Fibroblast of gingiva (primary cell): ENCODE results near the gene MMP14.

Experiments used
- DNase-seq: peaks from one replicate; pipeline ENCODE4 v3.0.0-alpha.2; 2011; ENCODE audit warnings: low read depth

The MMP14 gene

DNA sequence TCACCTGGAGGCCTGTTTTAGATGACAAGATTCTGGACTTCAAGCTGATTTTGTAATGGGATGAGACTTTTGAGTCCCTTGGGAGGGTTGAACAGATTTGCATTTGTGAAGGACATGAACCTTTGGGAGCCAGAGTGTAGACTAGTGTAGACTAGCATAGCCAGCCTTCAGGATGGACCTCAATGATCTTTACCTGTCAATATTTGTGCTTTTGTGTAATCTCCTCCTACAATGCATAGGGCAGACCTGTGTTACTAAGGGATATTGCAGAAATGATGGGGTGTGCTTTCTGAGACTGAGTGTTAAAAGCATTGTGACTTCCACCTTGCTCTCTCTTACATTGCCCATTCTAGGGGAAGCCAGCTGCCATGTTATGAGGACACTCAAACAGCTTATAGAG lies 25.3 kb downstream of the MMP14 start:
- no peak for DNase-seq

DNA sequence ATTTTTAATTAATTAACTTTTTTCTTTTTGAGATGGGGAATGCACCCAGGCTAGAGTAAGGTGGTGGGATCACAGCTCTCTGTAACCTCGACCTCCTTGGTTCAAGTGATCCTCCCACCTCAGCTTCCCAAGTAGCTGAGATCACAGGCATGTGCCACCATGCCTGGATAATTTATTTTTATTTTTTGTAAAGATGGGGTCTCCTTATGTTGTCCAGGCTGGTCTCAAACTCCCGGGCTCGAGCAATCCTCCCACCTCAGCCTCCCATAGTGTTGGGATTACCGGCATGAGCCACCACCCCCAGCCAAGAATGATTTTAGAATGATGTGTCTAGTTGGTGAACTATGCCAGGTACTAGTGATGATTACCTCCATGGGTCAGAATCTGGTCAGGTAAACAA lies 28.6 kb downstream of the MMP14 start:
- DNase-seq: no peak

DNA sequence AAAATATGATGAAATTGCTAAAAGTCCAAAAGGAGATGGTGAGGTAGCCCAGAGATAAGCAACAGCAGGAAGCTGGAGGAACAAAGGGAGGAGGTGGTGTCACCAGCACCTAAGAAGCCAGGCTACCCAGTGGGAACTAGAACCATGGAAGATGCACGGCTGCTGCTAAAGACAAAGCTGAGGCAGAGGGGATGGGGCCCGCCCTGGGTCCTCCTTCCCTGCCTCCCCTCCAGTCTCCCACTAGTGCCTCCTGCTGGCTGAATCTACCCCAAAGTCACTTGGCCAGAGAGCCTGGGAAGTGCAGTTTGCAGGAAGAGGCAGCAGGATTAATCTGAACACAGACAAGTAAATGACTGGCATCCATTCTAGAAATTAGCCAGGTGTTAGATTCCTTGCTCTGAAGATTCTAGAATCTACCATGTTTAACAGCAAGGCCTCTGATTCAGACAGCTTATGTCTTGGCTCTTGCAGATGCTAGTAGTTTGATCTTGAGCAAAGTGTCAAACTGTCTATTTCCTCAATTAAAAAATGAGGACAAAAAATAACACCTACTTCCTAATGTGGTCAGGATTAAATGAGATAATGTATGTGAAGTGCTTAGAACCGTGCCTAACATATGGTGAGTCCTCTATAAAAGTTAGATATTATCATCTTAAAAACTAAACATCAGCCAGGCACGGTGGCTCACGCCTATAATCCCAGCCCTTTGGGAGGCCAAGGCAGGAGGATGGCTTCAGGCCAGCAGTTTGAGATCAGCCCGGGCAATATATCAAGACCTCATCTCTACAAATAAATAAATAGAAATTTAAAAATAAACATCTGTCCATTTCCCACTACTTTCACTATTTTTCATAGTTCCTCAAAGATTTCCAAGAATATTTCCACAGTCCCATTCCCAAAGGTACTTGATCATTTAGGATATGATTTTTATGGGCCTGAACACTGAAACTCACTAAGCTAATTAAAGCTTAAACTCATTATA lies 29.3 kb downstream of the MMP14 start:
- no peak for DNase-seq

DNA sequence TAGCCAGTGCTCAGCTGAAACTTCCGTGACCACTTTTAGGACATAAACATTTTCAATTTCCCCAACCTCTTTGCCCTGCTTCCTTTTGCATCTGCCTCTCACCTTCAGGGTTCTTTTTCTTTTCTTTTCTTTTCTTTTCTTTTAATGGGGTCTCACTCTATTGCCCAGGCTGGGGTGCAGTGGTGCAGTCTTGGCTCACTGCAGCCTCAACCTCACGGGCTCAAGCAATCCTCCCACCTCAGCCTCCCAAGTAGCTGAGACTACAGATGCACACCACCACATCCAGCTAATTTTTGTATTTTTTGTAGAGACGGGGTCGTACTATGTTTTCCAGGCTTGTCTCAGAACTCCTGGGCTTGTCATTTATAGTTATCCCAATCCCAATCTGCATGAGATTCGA lies 30.5 kb downstream of the MMP14 start:
- DNase-seq: no peak

DNA sequence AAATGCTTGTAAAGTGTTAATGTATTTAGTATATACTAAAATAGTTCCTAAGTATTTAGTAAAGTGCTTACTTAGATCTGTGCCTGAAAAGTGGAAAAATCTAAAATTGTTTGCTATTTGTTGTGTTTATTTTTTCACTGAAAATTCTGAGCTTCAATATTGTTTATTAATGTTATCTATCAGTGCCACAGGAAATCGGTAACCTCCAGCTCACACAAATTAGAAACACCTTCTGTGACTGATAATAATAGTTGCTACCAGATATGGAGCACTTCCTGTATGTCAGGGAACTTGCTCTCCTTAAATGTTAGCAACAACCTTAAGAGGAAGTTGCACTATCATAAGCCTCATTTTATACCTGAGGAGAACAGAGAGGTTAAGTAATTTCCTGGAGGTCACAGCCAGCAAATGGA lies 34.4 kb downstream of the MMP14 start:
- DNase-seq: no peak

- peak; percentile 90 for DNase-seq
Measured at GRCh38 chr14:22871224-22872032, 35.0 kb downstream of the MMP14 start, which contains the start of gene LRP10. TSS of gene LRP10 (plus strand) at chr14:22871740. CDS start at chr14:22872304, 564 bp downstream.

DNA sequence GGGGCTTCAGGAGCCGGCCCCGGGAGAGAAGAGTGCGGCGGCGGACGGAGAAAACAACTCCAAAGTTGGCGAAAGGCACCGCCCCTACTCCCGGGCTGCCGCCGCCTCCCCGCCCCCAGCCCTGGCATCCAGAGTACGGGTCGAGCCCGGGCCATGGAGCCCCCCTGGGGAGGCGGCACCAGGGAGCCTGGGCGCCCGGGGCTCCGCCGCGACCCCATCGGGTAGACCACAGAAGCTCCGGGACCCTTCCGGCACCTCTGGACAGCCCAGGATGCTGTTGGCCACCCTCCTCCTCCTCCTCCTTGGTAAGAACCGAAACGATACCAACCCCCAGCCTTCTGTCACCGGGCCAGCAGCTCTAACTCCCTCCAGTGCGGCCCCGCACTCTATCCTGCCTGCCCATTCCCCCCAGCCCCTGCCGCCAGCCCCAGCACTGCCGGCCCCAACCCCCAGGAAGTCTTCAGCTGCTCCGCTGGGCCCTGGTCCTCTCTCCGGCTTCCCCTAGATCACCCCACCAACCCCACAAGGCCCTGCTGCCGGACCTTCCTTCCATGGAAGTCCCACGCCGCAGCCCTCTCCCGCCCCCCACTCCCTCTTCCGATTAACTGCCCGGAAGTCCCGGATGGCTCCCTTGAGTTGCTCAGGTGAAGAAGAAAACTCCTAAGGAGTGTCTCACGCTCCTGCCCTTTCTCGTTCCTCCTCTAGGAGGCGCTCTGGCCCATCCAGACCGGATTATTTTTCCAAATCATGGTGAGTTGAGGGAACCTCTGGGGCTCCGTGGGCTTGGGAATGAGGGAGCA lies 35.8 kb downstream of the MMP14 start:
- DNase-seq: peak; percentile 64

DNA sequence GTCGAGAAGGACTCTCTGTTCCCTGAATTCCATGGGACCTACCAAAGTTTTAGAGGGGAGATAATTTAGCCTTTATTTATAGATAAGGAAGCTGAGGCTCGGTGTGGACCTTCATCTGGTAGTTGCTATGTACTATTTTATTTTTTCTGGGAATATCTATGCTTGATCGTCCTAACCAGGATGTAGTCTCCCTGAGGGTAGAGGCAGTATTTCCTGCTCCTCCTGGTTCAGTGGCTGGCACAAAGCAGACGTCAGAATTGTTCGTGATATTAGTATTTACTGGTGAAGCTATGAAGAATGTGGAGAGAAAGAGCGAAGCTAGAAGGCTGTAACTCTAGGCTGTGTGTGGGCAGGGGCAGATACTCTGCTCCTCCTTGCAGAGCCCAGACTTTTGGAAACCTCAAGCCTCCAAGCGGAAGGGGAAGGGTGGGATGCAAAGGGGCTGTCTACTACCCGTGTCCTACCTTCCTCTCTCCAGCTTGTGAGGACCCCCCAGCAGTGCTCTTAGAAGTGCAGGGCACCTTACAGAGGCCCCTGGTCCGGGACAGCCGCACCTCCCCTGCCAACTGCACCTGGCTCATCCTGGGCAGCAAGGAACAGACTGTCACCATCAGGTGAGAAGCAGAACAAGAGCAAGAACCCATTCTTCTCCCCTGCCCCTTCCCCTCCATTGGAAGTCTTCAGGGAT lies 36.6 kb downstream of the MMP14 start:
- no peak for DNase-seq

GRCh38 chr14:22875003-22875747 lies 38.8 kb downstream of the MMP14 start:
- no peak for DNase-seq

DNA sequence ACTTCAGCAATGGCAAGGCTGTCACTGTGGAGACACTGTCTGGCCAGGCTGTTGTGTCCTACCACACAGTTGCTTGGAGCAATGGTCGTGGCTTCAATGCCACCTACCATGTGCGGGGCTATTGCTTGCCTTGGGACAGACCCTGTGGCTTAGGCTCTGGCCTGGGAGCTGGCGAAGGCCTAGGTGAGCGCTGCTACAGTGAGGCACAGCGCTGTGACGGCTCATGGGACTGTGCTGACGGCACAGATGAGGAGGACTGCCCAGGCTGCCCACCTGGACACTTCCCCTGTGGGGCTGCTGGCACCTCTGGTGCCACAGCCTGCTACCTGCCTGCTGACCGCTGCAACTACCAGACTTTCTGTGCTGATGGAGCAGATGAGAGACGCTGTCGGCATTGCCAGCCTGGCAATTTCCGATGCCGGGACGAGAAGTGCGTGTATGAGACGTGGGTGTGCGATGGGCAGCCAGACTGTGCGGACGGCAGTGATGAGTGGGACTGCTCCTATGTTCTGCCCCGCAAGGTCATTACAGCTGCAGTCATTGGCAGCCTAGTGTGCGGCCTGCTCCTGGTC lies 39.4 kb downstream of the MMP14 start:
- no peak for DNase-seq

- no peak for DNase-seq
Measured at GRCh38 chr14:22877000-22877501, 40.7 kb downstream of the MMP14 start.

GRCh38 chr14:22878271-22879246 lies 42.2 kb downstream of the MMP14 start:
- DNase-seq: no peak

- no peak for DNase-seq
Measured at GRCh38 chr14:22882064-22882463, 45.7 kb downstream of the MMP14 start.

DNA sequence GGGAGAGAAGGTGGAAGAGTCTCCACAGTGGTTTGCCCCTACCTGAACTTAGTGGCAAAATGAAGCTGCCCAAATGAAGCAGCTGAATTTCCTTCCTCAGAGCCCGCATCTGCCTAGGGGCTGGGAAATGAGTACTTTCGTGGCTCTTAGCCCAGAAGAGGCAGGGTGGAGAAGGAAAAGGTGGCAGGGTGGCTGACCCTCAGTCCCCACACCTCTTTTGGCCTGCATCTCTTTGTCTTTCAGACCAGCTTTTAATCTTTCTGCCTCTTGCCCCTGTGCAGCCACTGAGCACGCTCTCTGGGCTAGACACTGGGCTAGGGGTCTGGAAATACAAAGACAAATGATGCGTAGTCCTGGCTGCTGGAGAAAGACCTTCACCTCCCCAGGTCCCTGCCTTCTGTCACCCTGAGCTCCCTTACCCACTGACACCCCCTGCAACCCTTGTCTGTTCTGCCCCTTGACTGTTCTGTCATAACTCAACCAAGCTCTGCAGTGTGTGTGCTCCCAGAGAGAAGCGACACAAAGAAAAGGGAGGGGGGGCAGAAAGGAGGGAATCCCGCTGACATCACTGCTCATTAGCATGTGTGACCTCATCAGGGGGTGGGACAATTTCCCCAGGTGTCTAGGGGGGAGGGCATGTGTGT lies 46.3 kb downstream of the MMP14 start:
- DNase-seq: peak; percentile 11

- no peak for DNase-seq
Measured at GRCh38 chr14:22883173-22883976, 47.0 kb downstream of the MMP14 start, which contains the start of gene REM2. TSS of gene REM2 (plus strand) at chr14:22883222. CDS start at chr14:22883288, 66 bp downstream.

DNA sequence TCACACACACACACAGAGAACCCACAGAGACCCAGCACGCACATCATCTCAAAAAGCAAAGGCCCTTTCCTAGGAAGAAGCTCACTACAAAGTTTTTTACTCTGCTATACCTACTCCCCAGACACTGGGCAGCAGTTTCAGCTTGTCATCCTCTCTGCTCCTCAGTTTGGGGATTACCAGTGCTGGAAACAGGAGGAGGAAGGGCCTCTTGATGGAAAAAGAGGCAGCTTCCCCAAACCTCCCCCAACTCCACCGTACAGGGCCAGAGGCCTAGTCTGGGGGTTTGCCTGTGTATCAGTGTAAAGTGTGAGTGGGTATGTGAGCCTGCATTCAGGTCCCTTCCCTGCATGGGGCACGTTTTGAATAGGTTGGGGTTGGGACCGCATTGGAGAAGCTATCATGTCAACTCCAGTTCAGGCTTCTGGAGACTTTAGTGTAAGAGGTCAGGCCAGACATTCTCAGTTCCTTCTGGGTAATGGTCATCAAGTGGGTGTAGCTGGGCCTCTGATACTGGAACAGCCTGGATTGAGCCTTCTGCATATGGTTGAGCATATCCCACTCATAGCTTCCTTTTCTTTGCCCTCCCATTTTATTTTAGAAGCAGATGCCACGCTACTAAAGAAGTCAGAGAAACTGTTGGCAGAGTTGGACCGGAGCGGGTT lies 47.8 kb downstream of the MMP14 start:
- DNase-seq: no peak
